Caco-2 (cell line): ENCODE data around the gene SIRT1. TPM values are rescaled to one million over a fixed set of nuclear protein-coding genes. Genes with fewer than 3 reads are reported as not detected.

ENCODE experiments used
- BruUV-seq: library from RNA; stranded (reverse); fragments of 400-500 nt; replicated peaks from 2 replicates; lab custom pipeline; 2021; lab: Mats Ljungman, UMichigan
- CTCF ChIA-PET: fragments of 300-600 bp; sonication (Branson Sonifier 250); formaldehyde crosslinking; loops from one replicate; lab custom pipeline; 2022; ENCODE audit warnings: antibody characterized with exemption; lab: Charles Lee
- POLR2A ChIA-PET: fragments of 300-600 bp; sonication (Branson Sonifier 250); formaldehyde crosslinking; loops from one replicate; lab custom pipeline; 2022; ENCODE audit warnings: antibody characterized with exemption; lab: Charles Lee
- DNase-seq, 2 experiments: peaks; one replicate each; pipeline versions ENCODE4 v3.0.0 to v3.0.0-alpha.2; 2020 to 2022
- H3K27me3 ChIP-seq: replicated peaks from 2 replicates; pipeline ENCODE4 v1.6.0; 2011; ENCODE audit warnings: low read length; ENCODE audit not compliant: control insufficient read depth, insufficient read depth
- H3K36me3 ChIP-seq: 2 replicates; pipeline ENCODE4 v1.5.1; 2011; ENCODE audit warnings: low read length; ENCODE audit not compliant: control insufficient read depth, insufficient read depth
- H3K4me1 ChIP-seq: fragments of 250-450 bp; sonication (Bioruptor Pico); 2 replicates; pipeline ENCODE4 v1.5.1; 2020; ENCODE audit warnings: mild to moderate bottlenecking
- H3K4me3 ChIP-seq: 2 replicates; pipeline ENCODE4 v1.5.1; 2011; ENCODE audit warnings: low read depth, mild to moderate bottlenecking, control low read depth, low read length
- H3K9me3 ChIP-seq: fragments of 250-450 bp; sonication (Bioruptor Pico); 2 replicates; pipeline ENCODE4 v1.5.1; 2020; ENCODE audit warnings: mild to moderate bottlenecking, moderate library complexity
- H3K27ac Mint-ChIP-seq: one replicate; pipeline ENCODE4 v1.8.0; 2022; ENCODE audit warnings: mixed read lengths; ENCODE audit not compliant: unreplicated experiment
- H3K27me3 Mint-ChIP-seq: one replicate; pipeline ENCODE4 v1.8.0; 2022; ENCODE audit warnings: mixed read lengths; ENCODE audit not compliant: insufficient read depth, unreplicated experiment
- H3K36me3 Mint-ChIP-seq: one replicate; pipeline ENCODE4 v1.8.0; 2022; ENCODE audit warnings: mild to moderate bottlenecking, mixed read lengths; ENCODE audit not compliant: insufficient read depth, unreplicated experiment
- H3K4me1 Mint-ChIP-seq: one replicate; pipeline ENCODE4 v1.8.0; 2022; ENCODE audit warnings: low read depth, mixed read lengths; ENCODE audit not compliant: unreplicated experiment
- H3K4me3 Mint-ChIP-seq: one replicate; pipeline ENCODE4 v1.8.0; 2022; ENCODE audit warnings: mild to moderate bottlenecking, moderate library complexity, mixed read lengths; ENCODE audit not compliant: unreplicated experiment
- H3K9me3 Mint-ChIP-seq: one replicate; pipeline ENCODE4 v1.8.0; 2022; ENCODE audit warnings: mixed read lengths; ENCODE audit not compliant: unreplicated experiment
- CTCF ChIP-seq, 2 experiments: fragments of 200-600 bp in 1 of 2; IDR thresholded peaks; 1 replicate in 1 of 2; 2 replicates in 1 of 2; pipeline versions ENCODE4 v1.5.1 to v1.8.0; 2011 to 2022; ENCODE audit warnings: antibody characterized with exemption in 1 of 2, control low read depth in 1 of 2, inconsistent platforms in 1 of 2, low read depth in 1 of 2, low read length in 1 of 2, mild to moderate bottlenecking in 1 of 2, moderate library complexity in 1 of 2; ENCODE audit not compliant: insufficient read depth in 1 of 2, severe bottlenecking in 1 of 2, unreplicated experiment in 1 of 2
- intact Hi-C: fragments of 100-400 bp; cut with micrococcal nuclease; formaldehyde crosslinking; loops from one replicate; pipeline ENCODE4 v1.10.0; 2022; ENCODE audit not compliant: unreplicated experiment
- total RNA-seq: library from RNA; stranded (reverse); gene quantifications from 2 replicates; pipeline ENCODE4 v1.2.3, GENCODE V29; 2022

The SIRT1 gene
- total RNA-seq, 1 experiment from 2014 or later: 43.1 TPM

DNA sequence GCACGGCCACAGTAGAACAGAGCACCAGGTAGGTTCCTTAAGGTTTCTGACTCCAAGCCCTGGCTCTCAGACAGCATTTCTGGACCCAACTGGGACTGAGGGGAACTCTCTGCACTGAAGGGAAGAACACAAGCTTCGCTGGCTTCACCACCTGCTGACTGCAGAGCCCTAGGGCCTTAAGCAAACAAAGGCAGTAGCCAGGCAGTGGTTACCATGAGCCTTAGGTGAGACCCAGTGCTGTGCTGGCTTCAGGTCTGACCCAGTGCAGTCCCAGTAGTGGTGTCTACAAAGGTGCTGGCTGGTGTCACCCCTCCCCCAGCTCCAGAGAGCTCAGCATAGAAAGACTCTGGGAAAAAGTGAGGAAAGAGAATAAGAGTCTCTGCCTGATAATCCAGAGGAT is 59.5 kb downstream of the SIRT1 start:
- POLR2A ChIA-PET: no interaction called here
- H3K27ac Mint-ChIP-seq: no peak overlapping the region
- H3K9me3 Mint-ChIP-seq: peaks cover 14% of the 10 kb centered on the region
- TF ChIP-seq CTCF (IDR thresholded peaks at IDR 0.05; ENCODE audit: insufficient read depth in 1 of 2, low read depth in 1 of 2, low read length in 1 of 2, severe bottlenecking in 1 of 2, unreplicated experiment in 1 of 2): no peak
- H3K4me3 ChIP-seq: no peak overlapping the region
- peaks cover 12% of the 10 kb centered on the region for H3K36me3 Mint-ChIP-seq
- no peaks in the 10 kb centered on the region for H3K27me3 ChIP-seq
- no peak overlapping the region for H3K4me3 Mint-ChIP-seq
- no peaks in the 10 kb centered on the region for H3K4me1 ChIP-seq
- no peaks in the 10 kb centered on the region for H3K27me3 Mint-ChIP-seq
- CTCF ChIA-PET: no interaction called here
- no peaks in the 10 kb centered on the region for H3K9me3 ChIP-seq
- no peaks in the 10 kb centered on the region for H3K4me1 Mint-ChIP-seq
- no TSS peak for BruUV-seq
- DNase-seq: no peak
- H3K36me3 ChIP-seq: no peaks in the 10 kb centered on the region
- intact Hi-C loops: no loop called here

DNA sequence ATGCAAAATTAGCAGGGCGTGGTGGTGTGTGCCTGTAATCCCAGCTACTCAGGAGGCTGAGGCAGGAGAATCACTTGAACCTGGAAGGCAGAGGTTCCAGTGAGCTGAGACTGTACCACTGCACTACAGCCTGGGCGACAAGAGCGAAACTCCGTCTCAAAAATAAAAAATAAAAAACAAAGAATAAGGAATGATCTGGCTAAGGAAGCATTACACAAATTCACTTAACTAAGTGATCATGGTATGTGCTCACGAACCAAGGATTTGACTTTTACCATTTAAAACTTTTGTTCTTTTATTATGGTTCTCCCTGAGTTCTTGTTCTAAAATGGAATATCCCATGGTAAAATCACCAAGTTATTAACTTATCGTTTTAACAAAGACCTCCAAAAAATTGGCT is 71.2 kb downstream of the SIRT1 start:
- no peaks in the 10 kb centered on the region for H3K9me3 Mint-ChIP-seq
- intact Hi-C loops: no loop called here
- Histone ChIP-seq H3K9me3 (no peaks in the 10 kb centered on the region), H3K36me3 (no peaks in the 10 kb centered on the region), H3K4me3 (no peak overlapping the region), H3K4me1 (no peaks in the 10 kb centered on the region), H3K27me3 (no peaks in the 10 kb centered on the region)
- CTCF ChIA-PET: no interaction called here
- H3K4me1 Mint-ChIP-seq: no peaks in the 10 kb centered on the region
- POLR2A ChIA-PET: no interaction called here
- TF ChIP-seq CTCF (IDR thresholded peaks at IDR 0.05; ENCODE audit: insufficient read depth in 1 of 2, low read depth in 1 of 2, low read length in 1 of 2, severe bottlenecking in 1 of 2, unreplicated experiment in 1 of 2): no peak
- peaks cover 2% of the 10 kb centered on the region for H3K36me3 Mint-ChIP-seq
- BruUV-seq: no TSS peak
- no peak for DNase-seq
- H3K27ac Mint-ChIP-seq: no peak overlapping the region
- H3K27me3 Mint-ChIP-seq: no peaks in the 10 kb centered on the region
- H3K4me3 Mint-ChIP-seq: no peak overlapping the region

- no peaks in the 10 kb centered on the region for H3K4me1 ChIP-seq
- H3K27me3 Mint-ChIP-seq: no peaks in the 10 kb centered on the region
- no peaks in the 10 kb centered on the region for H3K9me3 Mint-ChIP-seq
- no peak for TF ChIP-seq CTCF (IDR thresholded peaks at IDR 0.05; ENCODE audit: insufficient read depth in 1 of 2, low read depth in 1 of 2, low read length in 1 of 2, severe bottlenecking in 1 of 2, unreplicated experiment in 1 of 2)
- H3K27me3 ChIP-seq: no peaks in the 10 kb centered on the region
- no peak overlapping the region for H3K4me3 Mint-ChIP-seq
- no peak overlapping the region for H3K4me3 ChIP-seq
- ChIA-PET POLR2A (no interaction called here), CTCF (no interaction called here)
- intact Hi-C loops: no loop called here
- no peak overlapping the region for H3K27ac Mint-ChIP-seq
- H3K4me1 Mint-ChIP-seq: peaks cover 6% of the 10 kb centered on the region
- H3K36me3 ChIP-seq: peaks cover 3% of the 10 kb centered on the region; the same call in 1 of the 2 replicates
- BruUV-seq: no TSS peak
- H3K9me3 ChIP-seq: no peaks in the 10 kb centered on the region
- DNase-seq: no peak
- H3K36me3 Mint-ChIP-seq: peaks cover 23% of the 10 kb centered on the region
Observed at GRCh38 chr10:67959839-67960476, 75.5 kb downstream of the SIRT1 start.
